H54 (cell line): ENCODE data around the gene CNOT9.
A peak's percentile ranks its signal among the peaks of the same experiment; 100 is the strongest.
"Not testable (repeated sequence)": the region's sequence is repeated elsewhere in the genome, so short reads cannot be mapped to it uniquely, and the experiment has no call there.

Source experiments
- DNase-seq: peaks from one replicate; pipeline ENCODE4 v3.0.0; 2011; ENCODE audit warnings: low spot score, mixed read lengths; ENCODE audit not compliant: insufficient read length
- FAIRE-seq: peaks from 3 replicates; lab custom pipeline; 2011; peaks lifted over from hg19 to GRCh38; lab: Jason Lieb, UNC
- POLR2A ChIP-seq: IDR thresholded peaks from 2 replicates; pipeline ENCODE4 v1.6.1; 2011; ENCODE audit warnings: low read depth, mild to moderate bottlenecking, low read length

The CNOT9 gene

GRCh38 chr2:218568190-218569037 is at the start of gene CNOT9, which contains the start of gene USP37:
Gene CNOT9 (plus strand): TSS chr2:218568839. CDS start chr2:218568955, 116 bp downstream.
Gene USP37 (minus strand): TSS chr2:218568351. CDS start chr2:218558653, 9,698 bp downstream.
- FAIRE-seq = peak; percentile 78
- DNase-seq = peak; percentile 79
- TF ChIP-seq POLR2A = peak; percentile 64

- DNase-seq = no peak
- no peak for FAIRE-seq
- no peak for TF ChIP-seq POLR2A
Measured at GRCh38 chr2:218518876-218519275, 49.8 kb upstream of the CNOT9 start.

- FAIRE-seq (no peak), DNase-seq (no peak)
- TF ChIP-seq POLR2A = no peak
Measured at GRCh38 chr2:218523651-218524050, 45.0 kb upstream of the CNOT9 start.

- not testable (repeated sequence) for DNase-seq, FAIRE-seq
Measured at GRCh38 chr2:218528409-218528808, 40.2 kb upstream of the CNOT9 start.

- no peak for TF ChIP-seq POLR2A
- DNase-seq = no peak
- FAIRE-seq = no peak
Measured at GRCh38 chr2:218529990-218530389, 38.6 kb upstream of the CNOT9 start.

GRCh38 chr2:218536804-218537494 is 31.7 kb upstream of the CNOT9 start:
- DNase-seq (no peak), FAIRE-seq (peak; percentile 62)
- no peak for TF ChIP-seq POLR2A

- no peak for TF ChIP-seq POLR2A
- no peak for FAIRE-seq
- no peak for DNase-seq
Measured at GRCh38 chr2:218540015-218540414, 28.6 kb upstream of the CNOT9 start.

- no peak for FAIRE-seq
Measured at GRCh38 chr2:218546012-218546411, 22.6 kb upstream of the CNOT9 start.

GRCh38 chr2:218547511-218547910 is 21.1 kb upstream of the CNOT9 start:
- FAIRE-seq (no peak), DNase-seq (no peak)
- TF ChIP-seq POLR2A = no peak

More at GRCh38 chr2:218546012-218546411, 22.6 kb upstream of the CNOT9 start:
- DNase-seq = no peak
- no peak for TF ChIP-seq POLR2A

GRCh38 chr2:218547978-218548377 is 20.7 kb upstream of the CNOT9 start:
- no peak for DNase-seq
- no peak for FAIRE-seq
- TF ChIP-seq POLR2A = no peak

GRCh38 chr2:218554225-218554624 is 14.4 kb upstream of the CNOT9 start:
- not testable (repeated sequence) for FAIRE-seq

GRCh38 chr2:218555527-218555926 is 13.1 kb upstream of the CNOT9 start:
- DNase-seq (no peak), FAIRE-seq (no peak)
- no peak for TF ChIP-seq POLR2A

More at GRCh38 chr2:218554225-218554624, 14.4 kb upstream of the CNOT9 start:
- DNase-seq = not testable (repeated sequence)

GRCh38 chr2:218557941-218558340 is 10.7 kb upstream of the CNOT9 start:
- DNase-seq = no peak
- FAIRE-seq = no peak
- no peak for TF ChIP-seq POLR2A

GRCh38 chr2:218558986-218559385 is 9.7 kb upstream of the CNOT9 start:
- no peak for FAIRE-seq
- DNase-seq = no peak
- TF ChIP-seq POLR2A = no peak
